Middle frontal gyrus (tissue), 1 donor: ENCODE data around the gene IL16.

ENCODE experiments used
- DNase-seq: peaks from one replicate; pipeline ENCODE4 v3.0.0-alpha.2; 2015; ENCODE audit warnings: low spot score; ENCODE audit errors: extremely low spot score

Gene IL16

DNA sequence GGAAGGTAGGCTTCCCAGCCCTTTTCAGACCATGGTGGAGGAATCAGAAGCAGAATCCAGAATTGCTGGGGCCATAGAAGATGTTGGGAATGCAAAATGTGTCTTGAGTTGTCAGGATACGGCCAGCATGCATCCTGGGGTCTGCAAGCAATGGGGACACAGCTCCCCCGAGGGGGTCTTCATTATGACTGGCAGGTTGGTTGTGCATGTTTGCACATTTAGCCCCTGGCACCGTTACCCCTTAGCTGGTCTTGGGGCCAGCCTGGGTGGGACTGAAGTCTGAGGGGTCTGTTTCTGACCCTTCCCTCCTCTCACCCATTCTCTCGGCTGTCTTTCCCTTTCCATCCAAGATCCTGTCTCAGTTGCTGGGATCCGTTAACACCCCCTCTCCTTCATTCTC, 76.5 kb downstream of the IL16 start:
- no peak for DNase-seq

DNA sequence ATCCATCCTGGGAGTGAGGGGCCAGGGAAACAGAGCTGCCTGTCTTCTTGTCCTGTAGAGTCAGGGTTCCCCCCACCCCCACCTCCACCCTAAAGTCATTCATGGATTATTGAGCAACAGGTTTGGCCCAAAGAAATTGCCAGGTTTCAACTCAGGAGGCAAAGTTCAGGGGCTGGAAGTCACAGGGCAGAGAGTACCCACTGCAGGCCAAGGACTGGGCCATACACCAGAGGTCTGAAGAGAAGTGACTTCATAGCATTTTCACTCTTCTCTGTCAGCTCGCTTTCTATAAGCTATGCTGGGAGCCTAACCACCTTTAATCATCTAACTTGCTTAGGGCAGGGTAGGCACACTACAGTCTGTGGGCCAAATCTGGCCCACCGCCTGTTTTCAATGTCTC, 77.2 kb downstream of the IL16 start:
- DNase-seq: no peak

DNA sequence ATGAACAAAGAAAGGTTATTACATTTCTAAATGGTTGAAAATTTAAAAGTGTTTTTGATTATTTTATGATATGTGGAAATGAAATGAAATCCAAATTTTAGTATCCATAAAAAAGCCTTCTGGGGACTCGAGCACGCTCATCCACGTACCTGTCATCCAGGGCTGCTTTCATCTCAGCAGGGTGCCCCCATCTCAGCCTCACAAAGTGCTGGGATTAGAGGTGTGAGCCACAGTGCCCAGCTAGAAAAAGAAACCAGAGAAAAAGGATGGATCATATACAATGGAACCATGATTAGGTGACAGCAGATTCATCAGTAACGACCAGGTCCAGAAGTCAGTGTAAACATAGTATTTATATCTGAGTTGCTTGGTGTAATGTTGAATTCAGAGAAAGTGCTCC, 77.6 kb downstream of the IL16 start:
- DNase-seq: no peak

DNA sequence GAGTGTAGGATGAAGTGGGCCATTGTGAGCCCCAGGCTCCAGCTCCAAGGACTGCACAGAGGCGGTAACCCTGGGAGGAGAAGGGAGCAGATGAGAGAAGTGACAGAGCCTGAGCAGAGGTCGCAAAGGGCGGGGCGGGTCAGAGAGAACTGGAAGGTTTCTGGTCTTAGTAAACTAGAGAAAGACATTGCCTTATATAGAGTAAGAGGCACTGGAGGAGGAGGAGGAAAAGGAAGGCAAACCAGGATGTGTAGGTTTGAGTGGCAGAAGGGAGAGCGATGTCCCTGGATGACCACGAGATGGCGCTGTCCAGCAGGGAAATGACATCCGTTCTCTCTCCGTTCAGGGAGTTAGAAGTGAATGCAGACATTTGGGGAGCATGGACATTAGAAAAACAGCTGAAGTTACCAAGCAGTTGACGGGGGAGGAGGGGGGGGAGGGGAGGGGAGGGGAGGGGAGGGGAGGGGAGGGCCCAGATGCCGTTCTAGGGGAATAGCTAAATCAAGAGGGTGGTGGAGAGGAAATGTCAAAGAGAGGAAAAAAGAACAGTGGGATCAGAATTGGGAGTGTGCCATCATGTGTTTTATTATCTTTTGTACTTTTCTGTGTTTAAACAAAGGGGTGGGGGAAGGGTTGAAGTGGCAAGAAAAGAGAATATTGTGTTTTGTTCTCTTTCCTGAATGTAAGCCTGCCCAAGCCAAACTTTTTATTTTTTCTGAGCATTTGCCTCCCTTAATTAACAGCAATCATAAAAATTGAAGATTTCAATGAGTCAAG, 78.4 kb downstream of the IL16 start:
- peak; percentile 55 for DNase-seq

DNA sequence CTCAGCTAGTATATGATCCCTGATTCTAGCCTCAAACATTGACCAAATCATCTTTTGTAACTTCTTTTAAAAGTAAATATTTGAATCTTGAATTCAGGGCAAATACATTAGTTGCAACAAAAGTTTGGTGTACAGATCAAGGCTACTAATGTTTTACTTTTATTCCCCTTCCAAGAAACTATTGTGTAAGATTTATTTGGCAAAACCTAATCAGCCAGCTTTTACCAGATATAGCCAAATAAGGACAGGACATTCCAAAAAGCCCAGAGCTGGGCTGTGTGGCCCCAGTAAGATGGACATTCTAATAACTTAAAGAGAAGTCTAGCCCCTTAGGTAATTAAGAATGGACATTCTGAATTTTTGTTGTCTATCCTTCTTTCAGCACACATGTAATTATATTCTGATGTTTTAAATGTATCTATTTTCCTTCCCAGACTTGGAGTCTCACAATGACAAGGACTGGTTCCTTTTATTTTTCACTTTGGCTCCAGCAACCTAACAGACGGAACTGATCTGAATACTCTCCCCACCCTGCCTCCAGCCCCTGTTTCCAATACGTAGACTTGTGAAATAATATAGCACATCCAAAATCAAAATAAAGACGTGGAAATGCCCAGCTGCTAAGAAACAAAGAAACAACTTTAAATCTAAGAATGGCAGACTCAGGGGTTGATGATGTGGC, 79.2 kb downstream of the IL16 start:
- DNase-seq: no peak

DNA sequence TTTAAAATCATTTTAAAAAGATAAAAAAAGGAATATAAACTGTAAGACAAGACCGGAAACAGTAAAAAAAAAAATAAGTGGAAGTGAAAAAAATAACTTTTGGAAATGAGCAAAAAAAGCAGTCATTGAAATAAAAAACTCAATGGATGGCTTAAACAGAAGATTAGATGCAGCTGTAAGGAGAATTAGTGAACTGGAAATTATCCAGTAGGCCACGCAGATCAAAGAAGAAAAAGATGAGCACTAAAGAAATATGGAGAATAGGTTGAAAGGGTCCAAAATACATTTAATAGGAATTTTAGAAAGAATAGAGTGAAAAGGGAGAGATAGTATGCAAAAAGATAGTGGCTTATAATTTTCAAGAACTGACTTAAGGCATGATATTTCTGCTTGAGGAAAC, 80.3 kb downstream of the IL16 start:
- DNase-seq: no peak

- DNase-seq: no peak
Observed at GRCh38 chr15:81277851-81278250, 81.2 kb downstream of the IL16 start.

DNA sequence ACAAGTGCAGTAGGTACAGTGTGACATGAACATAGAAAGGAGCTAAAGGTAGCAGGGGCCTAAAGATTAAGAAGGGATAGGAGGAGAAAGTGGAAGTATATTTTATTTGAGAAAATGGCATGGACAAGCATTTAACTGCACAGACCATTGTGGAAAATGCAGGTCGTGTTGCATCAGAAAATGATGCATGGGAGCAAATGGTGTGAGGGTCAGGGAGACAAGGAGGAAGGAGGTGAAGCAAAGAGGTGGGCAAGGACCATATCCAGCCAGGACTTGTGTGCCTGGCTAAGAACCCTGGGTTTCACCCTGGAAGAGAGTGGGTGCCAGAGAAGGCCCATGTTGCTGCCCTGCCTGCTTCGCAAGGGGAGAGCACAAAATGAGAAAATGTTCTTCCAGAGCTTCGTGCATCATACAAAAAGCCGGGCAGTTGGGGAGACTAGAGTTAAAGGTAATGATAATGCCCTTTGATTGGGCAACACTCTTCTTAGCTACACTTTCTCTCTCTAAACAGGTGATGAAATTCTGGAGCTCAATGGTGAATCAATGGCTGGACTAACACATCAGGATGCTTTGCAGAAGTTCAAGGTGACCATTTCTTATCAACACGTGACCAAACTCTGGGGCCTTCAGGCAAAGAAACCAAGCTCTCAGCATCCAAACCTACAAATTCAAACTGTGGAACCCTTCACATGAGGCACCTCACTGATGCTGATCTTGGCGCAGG, 81.8 kb downstream of the IL16 start:
- no peak for DNase-seq

DNA sequence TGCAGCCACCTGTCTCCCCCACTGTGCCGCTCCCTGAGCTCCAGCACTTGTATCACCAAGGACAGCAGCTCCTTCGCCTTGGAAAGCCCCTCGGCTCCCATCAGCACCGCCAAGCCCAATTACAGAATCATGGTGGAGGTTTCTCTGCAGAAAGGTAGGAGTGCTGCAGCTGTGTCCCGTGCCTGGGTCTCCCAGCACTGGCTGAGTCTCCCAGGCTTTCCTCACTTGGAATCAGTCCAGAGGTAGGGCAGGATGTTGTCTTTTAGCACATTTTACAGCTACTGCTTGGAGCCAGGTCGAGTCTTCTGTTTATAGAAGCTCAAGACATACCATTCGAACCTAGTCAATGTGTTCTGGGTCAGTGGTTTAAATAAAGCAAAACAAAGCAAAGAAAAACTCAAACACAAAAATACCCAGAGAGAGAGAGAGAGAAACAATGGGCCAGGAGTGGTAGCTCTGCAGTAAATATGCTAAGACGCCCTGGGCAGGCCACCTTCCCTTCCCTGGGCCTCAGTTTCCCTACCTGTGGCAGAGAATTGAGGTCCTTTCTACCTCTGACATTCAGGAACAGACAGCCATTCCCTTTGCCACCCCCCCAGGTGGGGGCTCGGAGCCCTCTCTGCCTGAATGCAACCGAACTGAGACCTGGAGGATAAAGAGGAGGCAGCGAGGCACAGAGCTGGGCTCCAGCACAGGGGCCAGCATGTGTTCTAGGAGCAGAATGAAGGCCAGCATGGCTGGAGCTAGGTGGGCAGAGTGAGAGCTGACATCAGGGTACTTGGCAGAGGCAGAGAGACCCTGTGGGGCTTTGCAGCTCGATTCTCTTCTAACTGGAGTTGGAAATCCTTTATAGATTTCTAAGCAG, 83.2 kb downstream of the IL16 start:
- no peak for DNase-seq

DNA sequence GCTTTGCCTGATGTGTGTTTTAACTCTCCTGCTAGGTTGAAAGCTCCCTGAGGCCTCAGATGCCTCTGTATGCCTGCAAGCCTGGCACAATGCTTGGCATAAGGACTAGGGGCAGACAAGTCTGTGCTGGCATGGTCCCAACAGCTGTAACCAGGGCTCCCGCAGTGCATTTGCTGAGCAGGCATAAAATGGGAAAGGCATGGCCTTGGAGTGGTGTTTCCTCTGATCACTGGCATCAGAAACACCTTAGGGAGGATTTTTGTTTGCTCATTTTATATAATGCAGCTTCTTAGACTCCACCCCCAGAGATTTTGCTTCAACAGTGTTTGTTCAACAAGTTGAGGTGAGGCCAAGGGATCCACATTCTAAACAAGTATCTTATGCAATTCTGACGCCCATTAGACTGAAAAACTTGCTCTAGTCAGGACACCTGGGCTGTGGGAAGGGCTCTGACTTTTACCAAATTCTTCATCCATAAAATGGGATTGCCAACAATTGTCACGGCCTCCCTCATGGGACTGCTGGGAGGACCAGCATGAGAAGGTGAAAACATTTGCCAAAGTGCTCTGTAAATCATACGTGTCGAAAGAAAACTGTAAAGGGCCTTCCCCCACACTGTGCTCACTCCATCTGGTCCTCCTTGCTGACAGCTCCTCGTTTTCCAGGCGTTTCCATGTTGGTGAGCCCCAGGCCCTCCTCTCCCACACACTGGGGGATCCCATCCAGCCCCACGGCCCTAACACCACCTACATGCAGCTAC, 84.2 kb downstream of the IL16 start:
- no peak for DNase-seq

GRCh38 chr15:81281456-81281735, 84.7 kb downstream of the IL16 start:
- DNase-seq: no peak

DNA sequence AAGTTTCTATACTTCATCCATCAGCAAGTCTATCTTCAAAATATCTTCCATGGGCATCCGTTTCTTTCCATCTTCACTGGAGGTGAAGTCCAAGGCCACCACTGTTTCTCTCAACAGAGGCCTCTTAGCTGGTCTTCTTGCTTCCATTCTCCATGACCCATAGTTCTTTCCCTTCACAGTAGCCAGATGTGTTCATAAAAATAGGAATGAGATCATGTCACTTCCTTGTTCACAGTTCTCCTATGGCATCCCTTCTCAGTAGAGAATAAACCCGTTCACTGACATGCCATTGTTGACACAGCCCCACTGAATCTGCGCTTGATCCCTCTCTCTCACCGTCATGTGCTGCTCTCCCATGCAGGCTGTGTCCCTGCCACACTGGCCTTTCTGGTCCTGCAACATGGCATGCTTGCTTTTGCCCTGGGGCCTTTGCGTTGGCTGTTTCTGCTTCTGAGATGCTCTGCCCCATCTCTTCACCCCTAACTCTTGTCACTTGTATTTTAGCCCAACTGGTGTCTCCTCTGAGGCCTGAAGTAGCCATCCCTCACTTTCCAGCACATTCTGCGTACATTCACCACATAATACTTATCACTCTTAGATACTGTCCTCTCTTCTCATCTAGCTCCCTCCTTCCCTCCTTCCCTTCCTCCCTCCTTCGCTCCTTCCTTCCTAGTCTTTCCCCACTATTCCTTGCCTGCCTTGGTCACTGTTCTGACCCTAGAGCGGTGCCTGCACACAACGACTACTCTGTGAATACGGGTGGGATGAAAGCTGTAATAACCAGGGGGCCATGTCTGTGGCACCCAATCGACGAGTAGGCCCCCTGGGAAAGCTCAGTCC, 85.3 kb downstream of the IL16 start:
- DNase-seq: no peak

DNA sequence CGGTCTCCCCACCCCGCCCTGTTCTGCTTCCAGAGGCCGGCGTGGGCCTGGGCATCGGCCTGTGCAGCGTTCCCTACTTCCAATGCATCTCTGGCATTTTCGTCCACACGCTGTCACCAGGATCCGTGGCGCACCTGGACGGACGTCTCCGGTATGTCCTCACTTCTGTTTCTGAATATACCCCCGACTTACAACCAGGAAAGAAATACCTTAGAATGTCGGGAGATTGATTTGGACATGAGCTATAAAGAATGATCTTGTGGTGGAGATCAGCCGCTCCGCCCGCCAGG, 85.9 kb downstream of the IL16 start:
- DNase-seq: no peak

DNA sequence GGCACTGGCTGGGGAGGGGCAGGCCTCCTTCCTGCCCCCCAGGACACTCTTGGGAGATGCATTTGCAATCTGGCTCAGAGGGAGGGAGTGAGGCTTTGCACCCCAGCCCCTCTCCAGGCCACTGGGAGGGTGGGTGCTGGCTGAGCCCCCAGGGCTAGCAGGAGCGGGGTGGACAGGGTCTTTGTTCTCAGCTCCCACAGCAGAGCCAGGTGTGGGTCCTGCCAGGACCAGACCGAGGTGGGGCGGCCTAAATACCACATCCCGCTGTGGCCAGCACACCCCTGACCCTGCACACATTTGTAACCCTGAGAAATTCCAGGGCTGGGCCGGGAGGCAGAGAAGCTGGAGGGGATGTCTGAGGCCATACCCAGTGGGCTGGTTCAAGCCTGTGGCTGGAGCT, 86.2 kb downstream of the IL16 start:
- DNase-seq: no peak

DNA sequence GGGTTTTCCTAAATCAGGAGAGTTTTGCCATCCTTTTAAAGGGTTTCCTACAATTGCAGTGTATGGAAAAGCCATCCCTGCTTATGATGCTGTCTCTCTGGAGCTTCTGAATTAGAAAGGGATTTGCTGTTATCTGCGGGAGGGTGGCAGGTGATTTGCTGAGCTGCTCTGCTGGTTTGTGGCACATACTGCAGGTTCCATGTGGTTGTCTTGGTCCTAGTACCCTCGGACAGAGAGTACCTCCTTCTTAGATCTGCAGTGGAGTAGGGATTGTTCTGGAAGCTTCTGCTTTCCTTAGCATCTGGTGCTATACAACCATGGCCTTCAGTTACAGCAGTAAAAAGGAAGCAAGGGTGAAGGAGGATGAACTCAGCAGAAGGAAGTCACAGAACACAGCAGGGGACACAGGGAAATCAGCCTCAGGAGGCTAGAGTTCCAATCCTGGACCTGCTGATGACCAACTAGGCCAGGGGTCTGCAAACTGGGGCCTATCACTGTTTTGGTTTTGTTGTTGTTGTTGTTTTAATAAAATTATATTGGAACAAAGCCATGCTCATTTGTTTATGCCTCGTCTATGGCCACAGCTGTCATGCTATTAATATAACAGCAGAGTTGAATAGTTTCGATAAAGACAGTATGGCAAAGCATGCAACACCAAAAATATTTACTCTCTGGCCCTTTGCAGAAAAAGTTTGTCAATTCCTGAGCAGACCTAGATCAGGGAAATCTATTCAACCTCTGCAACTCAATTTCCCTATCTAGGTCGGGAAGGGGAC, 87.8 kb downstream of the IL16 start:
- no peak for DNase-seq

DNA sequence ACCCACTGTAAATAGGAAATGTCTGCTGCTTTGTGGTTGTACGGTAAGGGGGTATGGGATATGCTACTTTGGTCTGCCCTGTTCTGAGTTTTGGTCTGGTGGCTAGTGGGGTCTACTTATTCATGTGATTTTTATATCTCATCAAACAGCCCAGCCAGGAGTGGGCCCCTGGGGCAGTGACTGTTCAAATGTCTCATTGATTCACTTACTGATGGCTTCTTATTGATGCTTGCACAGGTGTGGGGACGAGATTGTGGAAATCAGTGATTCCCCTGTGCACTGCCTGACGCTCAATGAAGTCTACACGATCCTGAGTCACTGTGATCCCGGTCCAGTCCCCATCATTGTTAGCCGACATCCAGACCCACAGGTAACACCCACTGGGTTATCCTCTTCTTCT, 88.8 kb downstream of the IL16 start:
- DNase-seq: no peak

DNA sequence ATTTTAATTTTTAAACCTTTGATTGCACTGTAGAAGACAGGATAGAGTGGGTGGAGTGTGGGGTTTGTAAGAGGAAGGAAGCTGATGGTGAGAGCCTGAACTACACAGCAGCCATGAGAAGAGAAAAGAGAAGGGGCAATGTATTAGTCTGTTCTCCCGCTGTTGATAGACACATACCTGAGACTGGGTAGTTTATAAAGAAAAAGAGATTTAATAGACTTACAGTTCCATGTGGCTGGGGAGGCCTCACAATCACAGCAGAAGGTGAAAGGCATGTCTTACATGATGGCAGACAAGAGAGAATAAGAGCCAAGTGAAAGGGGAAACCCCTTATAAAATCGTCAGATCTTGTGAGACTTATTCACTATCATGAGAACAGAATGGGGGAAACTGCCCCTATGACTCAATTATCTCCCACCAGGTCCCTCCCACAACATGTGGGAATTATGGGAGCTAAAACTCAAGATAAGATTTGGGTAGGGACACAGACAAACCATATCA, 90.0 kb downstream of the IL16 start:
- no peak for DNase-seq

DNA sequence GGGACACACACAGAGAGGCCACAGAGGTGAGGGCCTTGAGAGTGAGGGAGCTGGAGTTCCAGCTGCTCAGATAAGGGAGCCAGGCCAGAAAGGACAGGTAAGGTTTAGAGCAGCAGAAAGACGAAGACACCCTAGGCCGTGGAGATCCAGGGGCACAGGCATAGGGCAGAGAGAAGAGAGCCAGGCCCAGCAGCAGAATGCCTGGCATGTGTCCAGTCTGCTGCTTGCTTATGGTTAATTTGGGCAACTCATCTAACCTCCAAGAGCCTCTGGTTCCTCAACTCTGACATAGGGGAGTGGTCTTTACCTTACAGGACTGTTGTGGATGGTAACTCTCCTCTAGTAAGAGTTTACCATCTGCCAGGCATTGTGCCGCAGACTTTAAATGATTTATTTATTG, 91.4 kb downstream of the IL16 start:
- DNase-seq: no peak

DNA sequence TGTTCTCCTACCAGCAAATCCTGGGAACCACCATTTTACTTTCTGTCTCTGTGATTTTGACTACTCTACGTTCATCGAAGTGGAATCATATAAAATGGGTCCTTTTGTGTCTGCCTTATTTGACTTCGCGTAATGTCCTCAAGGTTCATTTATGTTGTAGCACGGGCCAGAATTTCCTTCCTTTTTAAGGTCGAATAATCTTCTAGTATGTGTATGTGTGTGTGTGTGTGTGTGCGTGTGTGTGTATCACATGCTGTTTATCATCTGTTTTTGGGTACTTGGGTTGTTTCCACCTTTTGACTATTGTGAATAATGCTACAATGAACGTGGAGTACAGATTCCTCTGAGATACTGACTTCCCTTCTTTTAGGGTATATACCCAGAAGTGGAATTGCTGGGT, 91.9 kb downstream of the IL16 start:
- no peak for DNase-seq
